NCI-H2196 treated with DMSO at 0.1 percent for 48 hours (cell line): ENCODE measurements around the gene BEND4.

Experiments
- DNase-seq: peaks from one replicate; lab custom pipeline; 2025; ENCODE audit not compliant: unreplicated experiment; lab: John Stamatoyannopoulos, UW

The BEND4 gene

GRCh38 chr4:42112846-42113245, 39.6 kb downstream of the BEND4 start:
- no peak for DNase-seq

GRCh38 chr4:42104521-42104920, 47.9 kb downstream of the BEND4 start:
- DNase-seq: no peak

GRCh38 chr4:42101446-42101975, 50.9 kb downstream of the BEND4 start:
- DNase-seq: no peak

GRCh38 chr4:42088386-42088785, 64.1 kb downstream of the BEND4 start:
- DNase-seq: no peak

GRCh38 chr4:42083816-42084215, 68.6 kb downstream of the BEND4 start:
- DNase-seq: no peak

GRCh38 chr4:42080306-42080705, 72.1 kb downstream of the BEND4 start:
- DNase-seq: no peak

GRCh38 chr4:42078184-42078801, 74.2 kb downstream of the BEND4 start:
- DNase-seq: no peak

- DNase-seq: no peak
Measured at GRCh38 chr4:42074294-42074693, 78.2 kb downstream of the BEND4 start.

- no peak for DNase-seq
Measured at GRCh38 chr4:42070463-42070862, 82.0 kb downstream of the BEND4 start.

GRCh38 chr4:42067264-42067663, 85.2 kb downstream of the BEND4 start:
- DNase-seq: no peak

- DNase-seq: no peak
Measured at GRCh38 chr4:42066402-42066801, 86.1 kb downstream of the BEND4 start.
